HK-2 (cell line): ENCODE measurements around the gene FOXN3.
"Not testable (repeated sequence)": the region's sequence is repeated elsewhere in the genome, so short reads cannot be mapped to it uniquely, and the experiment has no call there.

ENCODE experiments used
- DNase-seq: peaks from one replicate; pipeline ENCODE4 v3.0.0-alpha.2; 2018; ENCODE audit not compliant: unreplicated experiment

FOXN3 gene

GRCh38 chr14:89165189-89166181, 251.5 kb downstream of the FOXN3 start:
- DNase-seq: no peak

GRCh38 chr14:89164168-89165073, 252.6 kb downstream of the FOXN3 start:
- no peak for DNase-seq

GRCh38 chr14:89163031-89163636, 253.9 kb downstream of the FOXN3 start:
- no peak for DNase-seq

- no peak for DNase-seq
Measured at GRCh38 chr14:89162586-89162985, 254.4 kb downstream of the FOXN3 start.

- no peak for DNase-seq
Measured at GRCh38 chr14:89160437-89160836, 256.6 kb downstream of the FOXN3 start.

GRCh38 chr14:89158701-89159100, 258.3 kb downstream of the FOXN3 start:
- DNase-seq: no peak

GRCh38 chr14:89158104-89158503, 258.9 kb downstream of the FOXN3 start:
- DNase-seq: not testable (repeated sequence)

- DNase-seq: no peak
Measured at GRCh38 chr14:89155491-89155890, 261.5 kb downstream of the FOXN3 start.

GRCh38 chr14:89151693-89152092, 265.3 kb downstream of the FOXN3 start:
- not testable (repeated sequence) for DNase-seq

GRCh38 chr14:89146274-89146673, 270.8 kb downstream of the FOXN3 start:
- no peak for DNase-seq

- no peak for DNase-seq
Measured at GRCh38 chr14:89144642-89145041, 272.4 kb downstream of the FOXN3 start.

GRCh38 chr14:89144066-89144465, 273.0 kb downstream of the FOXN3 start:
- DNase-seq: no peak

GRCh38 chr14:89143595-89143994, 273.4 kb downstream of the FOXN3 start:
- no peak for DNase-seq

- DNase-seq: no peak
Measured at GRCh38 chr14:89142366-89142765, 274.7 kb downstream of the FOXN3 start.

- no peak for DNase-seq
Measured at GRCh38 chr14:89141862-89142261, 275.2 kb downstream of the FOXN3 start.

- no peak for DNase-seq
Measured at GRCh38 chr14:89140326-89140725, 276.7 kb downstream of the FOXN3 start.

- no peak for DNase-seq
Measured at GRCh38 chr14:89139404-89140247, 277.4 kb downstream of the FOXN3 start.

- no peak for DNase-seq
Measured at GRCh38 chr14:89138846-89139245, 278.2 kb downstream of the FOXN3 start.

GRCh38 chr14:89137526-89138163, 279.4 kb downstream of the FOXN3 start:
- DNase-seq: peak; percentile 93

GRCh38 chr14:89136587-89136986, 280.4 kb downstream of the FOXN3 start:
- DNase-seq: no peak

GRCh38 chr14:89134640-89135039, 282.4 kb downstream of the FOXN3 start:
- no peak for DNase-seq
